HG02610 (cell line): ENCODE measurements around the gene CRYGD.
"Not testable (repeated sequence)": the region's sequence is repeated elsewhere in the genome, so short reads cannot be mapped to it uniquely, and the experiment has no call there.

Experiments used
- ATAC-seq: cut with Tn5 transposase; IDR thresholded peaks from one replicate; pipeline ENCODE4 v1.9.1; 2021; ENCODE audit warnings: mild to moderate bottlenecking, moderate library complexity; ENCODE audit not compliant: unreplicated experiment

CRYGD gene

GRCh38 chr2:208124013-208124715 lies at the start of gene CRYGD:
Gene CRYGD (minus strand): TSS chr2:208124524. CDS start chr2:208124473, 51 bp downstream.
- ATAC-seq: not testable (repeated sequence)

GRCh38 chr2:208172125-208172524 lies 47.8 kb upstream of the CRYGD start:
- ATAC-seq: no peak

GRCh38 chr2:208164951-208165755 lies 40.8 kb upstream of the CRYGD start:
- no peak for ATAC-seq

DNA sequence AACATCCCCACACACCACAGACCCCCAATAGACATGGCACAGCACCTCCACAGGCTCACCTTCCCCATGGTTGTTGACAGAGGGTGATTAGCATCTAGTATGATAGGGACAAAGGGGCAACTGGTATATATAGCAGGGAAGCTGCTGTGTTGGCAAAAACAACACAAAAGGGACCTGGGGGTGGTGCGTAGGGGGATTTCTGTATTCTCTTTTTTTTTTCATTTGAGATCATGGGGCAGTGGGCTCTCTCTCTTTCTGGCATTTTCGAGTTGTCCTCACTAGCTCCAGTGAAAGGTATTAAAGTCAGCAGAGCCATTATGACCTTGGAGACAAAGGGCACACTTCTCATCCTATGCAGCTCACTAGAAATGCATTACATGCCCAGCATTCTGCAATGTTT lies 39.2 kb upstream of the CRYGD start, which contains the start of gene CRYGA:
TSS of gene CRYGA (minus strand) at position 101 of the 400 bp plus-strand sequence. CDS start at position 68, 33 bp downstream.
- no peak for ATAC-seq

DNA sequence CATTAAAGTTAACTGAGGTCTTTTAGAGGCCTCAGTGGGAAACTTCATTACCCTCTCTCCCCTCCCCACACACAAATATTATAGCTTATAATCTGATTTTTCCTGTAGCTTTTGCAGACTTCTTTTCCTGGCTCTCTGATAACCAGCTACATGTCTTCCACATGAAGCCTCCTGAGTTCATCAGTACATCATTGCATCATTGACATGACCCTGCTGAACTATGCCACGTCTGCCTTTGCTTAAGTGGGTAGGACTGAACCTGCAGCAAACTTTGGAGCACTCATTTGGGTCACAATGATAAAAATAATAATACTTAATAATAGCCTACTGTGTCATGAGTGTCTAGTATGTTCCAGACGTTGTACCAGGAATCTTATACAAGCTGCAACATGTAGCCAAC lies 32.1 kb upstream of the CRYGD start:
- ATAC-seq: no peak

DNA sequence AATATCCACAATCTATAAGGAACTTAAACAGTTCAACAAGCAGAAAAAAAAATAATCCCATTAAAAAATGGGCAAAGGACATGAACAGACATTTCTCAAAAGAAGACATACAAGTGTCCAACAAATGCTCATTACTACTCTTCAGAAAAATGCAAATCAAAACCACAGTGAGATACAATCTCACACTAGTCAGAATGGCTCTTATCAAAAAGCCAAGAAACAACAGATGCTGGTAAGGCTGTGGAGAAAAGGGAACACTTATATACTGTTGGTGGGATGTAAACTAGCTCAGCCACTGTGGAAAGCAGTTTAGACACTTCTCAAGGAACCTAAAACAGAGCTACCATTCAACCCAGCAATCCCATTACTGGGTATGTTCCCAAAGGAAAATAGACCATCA lies 28.8 kb upstream of the CRYGD start:
- no peak for ATAC-seq

- ATAC-seq: no peak
Measured at GRCh38 chr2:208150956-208151355, 26.6 kb upstream of the CRYGD start.

DNA sequence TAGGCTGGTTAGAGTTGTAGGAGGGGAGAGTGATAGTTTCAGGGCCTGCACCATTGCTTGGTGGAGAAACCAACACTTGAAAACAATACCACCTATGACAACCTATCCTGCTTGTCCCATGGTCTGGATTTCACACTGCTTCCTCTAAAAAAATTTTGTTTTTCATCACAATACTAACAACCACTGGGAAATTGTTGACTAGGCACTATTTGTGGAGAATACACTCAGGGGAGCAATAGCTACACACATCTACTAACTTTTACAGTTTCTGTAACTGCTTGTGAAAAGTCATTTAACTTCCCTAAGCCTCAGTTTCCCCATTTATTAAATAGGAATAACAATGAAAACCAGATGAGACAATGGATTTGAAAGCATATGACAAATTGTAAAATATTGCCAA lies 25.8 kb upstream of the CRYGD start:
- ATAC-seq: no peak

DNA sequence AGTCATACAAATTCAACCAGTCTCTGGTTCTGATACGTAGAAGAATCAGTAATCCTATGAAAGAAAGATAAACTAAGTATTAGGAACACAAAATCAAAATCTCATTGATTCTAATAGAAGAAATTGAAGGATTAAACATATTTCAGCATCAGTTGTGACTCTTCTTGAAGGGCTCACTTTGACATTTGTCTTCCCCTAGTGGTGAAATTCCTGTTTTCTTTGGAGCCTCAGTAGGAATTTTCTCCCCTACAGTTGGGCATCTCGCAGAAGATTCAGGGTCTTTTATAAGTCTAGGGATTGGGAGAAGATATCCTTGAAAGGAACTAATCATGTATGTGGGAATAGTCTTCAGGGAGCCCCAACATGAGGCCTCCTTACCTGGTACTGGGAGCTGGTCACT lies 24.5 kb upstream of the CRYGD start:
- no peak for ATAC-seq

DNA sequence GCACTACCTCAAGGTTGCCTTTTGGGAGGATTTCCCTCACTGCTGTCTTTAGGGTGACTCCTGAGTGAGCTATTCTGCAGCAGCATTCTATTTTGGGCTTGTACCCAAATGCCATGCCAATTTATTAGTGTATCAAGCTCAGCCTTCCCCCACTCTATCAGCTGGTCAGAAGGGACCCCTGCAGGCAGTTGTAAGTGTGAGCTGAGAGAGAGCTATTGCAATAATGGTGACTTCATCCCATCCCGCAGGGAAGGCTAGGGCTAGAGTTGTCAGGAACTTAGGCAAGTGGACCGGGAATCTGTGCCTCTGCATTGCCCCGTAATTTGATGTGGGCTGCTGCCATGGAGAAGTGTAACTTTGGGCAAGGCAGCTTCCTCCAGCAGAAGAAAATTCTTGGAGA lies 23.4 kb upstream of the CRYGD start:
- no peak for ATAC-seq

- ATAC-seq: no peak
Measured at GRCh38 chr2:208147008-208147407, 22.7 kb upstream of the CRYGD start.

- ATAC-seq: no peak
Measured at GRCh38 chr2:208146006-208146405, 21.7 kb upstream of the CRYGD start, which contains the start of gene CRYGB. Gene CRYGB (minus strand): TSS chr2:208146158. CDS start chr2:208146120, 38 bp downstream.

DNA sequence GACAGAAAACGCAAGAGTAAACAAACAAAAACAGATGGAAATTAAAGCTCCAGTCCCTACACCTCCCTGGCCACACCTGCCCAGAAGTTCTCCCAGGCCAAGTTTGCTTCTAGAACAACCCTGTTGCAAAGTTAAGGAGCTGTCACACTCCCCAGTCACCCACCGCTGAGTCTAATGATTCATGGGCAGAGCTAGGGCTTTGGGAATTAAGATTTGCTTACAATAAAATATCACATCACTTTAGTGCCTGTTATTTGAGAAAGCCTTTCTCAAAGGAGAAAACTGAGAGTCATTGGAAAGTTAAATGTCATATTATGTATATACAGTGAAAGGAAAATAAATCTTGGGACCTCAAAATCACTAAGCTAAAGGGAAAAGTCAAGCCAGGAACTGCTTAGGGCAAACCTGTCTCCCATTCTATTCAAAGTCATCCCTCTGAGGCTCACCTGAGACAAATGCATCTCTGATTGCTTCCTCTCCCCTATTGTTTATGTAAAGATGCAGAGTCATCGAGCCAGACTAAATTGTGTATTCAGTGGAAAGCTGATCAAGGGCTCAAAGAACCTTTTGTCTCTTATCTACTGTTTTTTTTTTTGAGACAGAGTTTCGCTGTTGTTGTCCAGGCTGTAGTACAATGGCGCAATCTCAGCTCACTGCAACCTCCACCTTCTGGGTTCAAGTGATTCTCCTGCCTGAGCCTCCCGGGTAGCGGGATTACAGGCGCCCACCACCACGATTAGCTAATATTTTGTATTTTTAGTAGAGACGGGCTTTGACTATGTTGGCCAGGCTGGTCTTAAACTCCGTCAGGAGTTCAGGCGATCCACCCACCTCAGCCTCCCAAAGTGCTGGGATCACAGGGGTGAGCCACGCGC lies 18.8 kb upstream of the CRYGD start:
- no peak for ATAC-seq

DNA sequence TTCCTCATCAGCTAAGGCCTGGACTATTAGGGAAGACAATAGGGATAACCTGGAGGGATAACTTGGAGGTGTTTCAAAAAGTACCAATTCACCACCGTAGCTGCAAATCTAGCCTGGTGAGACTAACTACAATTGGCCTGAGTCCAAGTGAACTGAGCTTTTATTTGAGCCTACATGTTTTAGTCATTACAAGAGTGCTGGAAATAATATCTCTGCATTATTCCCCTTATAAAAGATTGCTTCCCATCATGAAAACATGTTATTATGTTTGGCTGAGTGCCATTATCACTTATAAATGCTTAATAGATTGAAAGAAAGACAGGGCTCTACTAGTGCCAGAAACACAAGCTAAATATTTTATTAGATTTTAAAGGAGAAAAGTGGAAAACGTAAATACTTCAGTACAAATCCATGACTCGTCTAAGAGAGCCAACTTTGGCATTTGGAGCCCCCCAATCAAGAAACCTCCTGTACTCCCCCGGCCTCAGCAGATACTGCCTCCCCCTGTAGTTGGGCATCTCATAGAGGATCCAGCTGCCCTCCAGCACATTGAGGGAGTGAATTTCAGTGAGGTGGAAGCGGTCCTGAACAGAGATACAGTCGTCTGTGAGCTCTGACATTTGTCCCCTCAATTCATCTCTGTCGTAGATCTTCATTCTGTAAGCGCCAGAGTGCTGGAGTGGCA lies 18.1 kb upstream of the CRYGD start:
- ATAC-seq: no peak

- no peak for ATAC-seq
Measured at GRCh38 chr2:208139447-208139846, 15.1 kb upstream of the CRYGD start.

- ATAC-seq: not testable (repeated sequence)
Measured at GRCh38 chr2:208138334-208138733, 14.0 kb upstream of the CRYGD start.

DNA sequence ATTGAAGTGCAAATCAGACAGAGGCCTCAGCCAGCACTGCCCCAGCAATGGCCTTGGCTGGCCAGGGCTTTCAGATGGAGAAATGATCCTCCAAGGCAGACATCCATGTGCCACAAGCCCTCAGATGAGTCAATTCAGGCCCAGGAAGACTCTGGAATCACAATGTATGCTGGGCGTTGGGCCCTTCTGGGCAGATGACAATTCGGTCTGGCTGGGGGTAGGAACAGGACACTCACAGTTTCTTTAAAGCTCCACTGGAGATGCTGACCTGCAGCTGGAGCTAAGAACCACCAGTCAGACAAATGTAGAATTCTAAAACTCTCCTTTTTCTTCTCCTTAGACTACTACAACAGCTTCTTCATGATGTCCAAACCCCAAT lies 12.4 kb upstream of the CRYGD start:
- no peak for ATAC-seq

DNA sequence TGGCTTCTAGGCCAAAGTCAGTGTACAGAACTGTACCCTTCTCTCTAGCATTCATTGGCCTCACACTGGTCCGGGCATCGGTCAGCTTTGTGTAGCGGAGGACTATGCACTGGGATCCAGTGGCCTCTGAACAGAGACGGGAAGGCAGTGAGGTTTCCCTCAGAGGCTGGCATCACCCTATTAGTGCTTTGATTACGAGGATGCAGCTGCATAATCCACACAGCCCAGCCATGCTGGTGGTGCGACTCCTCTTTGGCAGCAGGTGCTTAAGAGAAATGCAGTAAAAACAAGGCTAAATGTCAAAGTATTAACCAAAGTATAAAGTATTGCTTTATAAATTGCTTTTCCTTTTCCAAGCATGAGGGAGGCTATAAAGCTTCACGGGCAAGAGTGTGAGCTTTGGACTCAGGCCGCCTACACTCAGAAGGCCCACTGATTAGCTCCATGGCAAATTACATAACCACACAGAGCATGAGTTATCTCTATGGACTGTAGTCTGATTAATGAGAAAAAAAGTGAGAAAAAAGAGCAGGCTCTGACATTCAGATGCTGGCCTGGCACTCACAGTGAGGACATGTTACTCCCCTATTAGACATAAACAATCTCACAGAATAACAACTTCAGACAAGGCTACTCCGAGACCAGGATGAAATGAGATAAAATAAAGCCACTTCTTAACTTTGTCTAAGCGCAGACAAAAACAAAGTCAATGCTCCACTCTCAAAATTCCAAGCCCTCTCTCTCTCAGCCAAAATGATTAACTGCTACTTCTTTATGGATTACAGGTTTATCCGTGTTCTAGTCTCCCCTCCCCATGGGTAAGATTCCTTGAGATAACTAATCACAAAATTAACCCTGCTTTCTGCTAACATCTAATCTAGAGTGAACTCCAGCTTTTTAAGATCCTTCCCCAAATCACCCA lies 11.7 kb upstream of the CRYGD start:
- no peak for ATAC-seq

- ATAC-seq: peak; percentile 57
Measured at GRCh38 chr2:208134928-208135586, 10.7 kb upstream of the CRYGD start.
